Stimulated activated CD8-positive, alpha-beta memory T cell treated with anti-CD3 and anti-CD28 coated beads, Interleukin-2, amount 100 ng/mL, for 1 hour (primary cell): ENCODE results near the gene GABBR1.

Experiments used
- DNase-seq, 2 donors: peaks; one replicate each; pipeline ENCODE4 v3.0.0-alpha.2; 2020; ENCODE audit warnings: low read depth in 2 of 2

The GABBR1 gene

GRCh38 chr6:29527564-29527963 is 105.4 kb downstream of the GABBR1 start:
- DNase-seq, result no peak

DNA sequence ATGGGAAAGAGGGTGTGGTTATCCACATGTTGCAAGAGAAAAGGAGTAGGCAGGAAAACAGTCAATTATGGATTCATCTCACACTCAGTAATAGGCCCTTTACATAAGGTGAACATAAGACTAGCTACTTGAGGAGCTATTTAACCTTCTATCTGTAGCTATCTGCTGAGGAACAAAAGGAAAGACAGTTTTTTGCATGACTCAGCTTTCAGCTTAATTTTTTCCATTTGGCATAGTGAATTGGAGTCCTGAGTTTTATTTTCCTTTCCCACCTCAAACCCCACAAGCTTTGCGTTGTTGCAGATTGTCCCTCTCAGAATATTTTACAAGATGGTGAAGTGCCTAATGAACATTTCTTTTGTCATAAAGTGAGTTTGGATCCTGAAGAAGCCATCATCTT is 105.9 kb downstream of the GABBR1 start:
- DNase-seq, result no peak

GRCh38 chr6:29525311-29525639 is 107.7 kb downstream of the GABBR1 start:
- no peak for DNase-seq

- no peak for DNase-seq
Measured at GRCh38 chr6:29524444-29525310, 108.3 kb downstream of the GABBR1 start.

DNA sequence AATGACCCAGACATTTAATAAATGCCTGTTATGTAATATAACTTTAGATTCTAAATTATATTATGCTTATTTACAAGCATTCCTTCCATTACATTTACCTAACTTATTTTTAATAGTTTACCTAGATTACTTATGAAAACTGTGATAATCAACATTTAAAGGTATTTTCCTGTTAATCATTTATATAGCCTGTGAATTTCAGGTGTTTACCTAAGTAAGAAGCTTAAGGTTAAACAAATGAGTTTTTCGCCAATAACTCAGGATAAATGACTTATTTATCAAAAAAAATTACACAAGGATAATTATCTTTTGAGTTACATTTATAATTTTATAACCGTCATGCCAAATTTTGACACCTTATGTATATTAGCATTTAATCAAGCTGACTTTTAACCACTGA is 108.9 kb downstream of the GABBR1 start:
- DNase-seq, result no peak

DNA sequence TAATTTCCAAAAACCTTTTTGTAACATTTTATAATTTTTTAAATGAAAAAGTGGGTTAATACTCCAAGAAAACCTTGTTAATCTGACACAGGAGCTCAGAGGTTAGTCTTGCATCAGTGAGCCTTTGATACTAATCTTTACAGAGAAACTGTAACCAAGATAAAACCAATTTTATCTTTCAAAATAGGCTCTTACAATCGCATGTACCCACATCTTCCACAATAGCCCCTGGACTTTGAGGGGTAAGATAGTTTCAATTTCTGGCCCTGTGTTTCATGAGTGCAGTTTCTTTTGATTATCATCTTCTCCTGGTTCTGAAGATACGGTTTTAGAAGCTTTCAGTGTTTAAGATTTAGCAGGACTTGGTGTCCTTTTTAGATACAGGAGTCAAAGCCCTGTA is 110.8 kb downstream of the GABBR1 start:
- no peak for DNase-seq

DNA sequence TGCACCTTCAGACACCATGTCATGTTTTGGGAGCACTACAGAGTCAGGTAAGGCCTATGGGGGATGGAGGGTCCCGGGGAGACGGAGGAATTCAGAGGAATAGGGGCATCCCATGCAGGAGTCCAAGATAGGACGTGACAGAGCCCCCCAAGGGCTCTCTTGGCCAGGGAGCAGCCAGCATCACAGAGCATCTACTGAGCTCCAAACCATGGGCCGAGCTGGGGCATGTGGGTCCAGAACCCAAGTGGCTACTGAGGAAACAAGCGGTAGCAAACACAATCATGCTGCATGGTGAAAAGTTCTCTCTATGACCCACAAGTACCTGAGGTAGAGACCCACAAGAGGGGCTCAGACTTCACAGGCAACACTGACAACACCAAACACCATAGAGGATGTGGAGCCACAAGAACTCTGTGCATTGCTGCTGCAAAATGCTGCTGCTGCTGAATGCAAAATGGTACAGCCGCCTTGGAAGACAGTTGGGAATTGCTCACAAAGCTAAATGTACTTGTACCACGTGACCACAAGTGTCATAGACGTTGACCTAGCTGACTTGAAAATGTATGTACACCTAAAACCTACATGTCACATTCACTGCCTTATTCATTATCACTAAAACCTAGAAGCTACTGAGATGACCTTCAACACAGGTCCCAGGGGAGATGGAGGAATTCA is 111.8 kb downstream of the GABBR1 start:
- DNase-seq, result no peak

GRCh38 chr6:29520232-29520631 is 112.8 kb downstream of the GABBR1 start:
- DNase-seq, result no peak

GRCh38 chr6:29519291-29520010 is 113.5 kb downstream of the GABBR1 start:
- DNase-seq, result no peak

GRCh38 chr6:29517728-29518440 is 115.1 kb downstream of the GABBR1 start:
- DNase-seq, result no peak

- no peak for DNase-seq
Measured at GRCh38 chr6:29517245-29517644, 115.7 kb downstream of the GABBR1 start.

DNA sequence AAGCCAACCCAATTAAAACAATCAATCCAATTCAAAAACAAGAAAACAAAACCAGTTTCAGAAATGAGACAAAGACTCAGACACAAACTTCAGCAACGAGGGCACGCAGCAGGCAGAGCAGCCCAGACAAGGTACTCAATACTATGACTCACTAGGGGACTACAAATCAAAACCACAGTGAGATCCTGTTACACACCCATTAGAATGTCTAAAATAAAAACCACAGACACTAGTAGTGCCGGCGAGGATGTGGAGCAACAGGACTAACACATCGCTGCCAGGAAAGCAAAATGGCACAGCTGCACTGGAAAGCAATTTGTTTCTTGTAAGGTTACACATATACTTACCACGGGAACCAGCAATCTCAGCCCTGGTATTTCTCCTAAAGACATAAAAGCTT is 116.9 kb downstream of the GABBR1 start:
- no peak for DNase-seq

- DNase-seq, result no peak
Measured at GRCh38 chr6:29510746-29511300, 122.2 kb downstream of the GABBR1 start.

DNA sequence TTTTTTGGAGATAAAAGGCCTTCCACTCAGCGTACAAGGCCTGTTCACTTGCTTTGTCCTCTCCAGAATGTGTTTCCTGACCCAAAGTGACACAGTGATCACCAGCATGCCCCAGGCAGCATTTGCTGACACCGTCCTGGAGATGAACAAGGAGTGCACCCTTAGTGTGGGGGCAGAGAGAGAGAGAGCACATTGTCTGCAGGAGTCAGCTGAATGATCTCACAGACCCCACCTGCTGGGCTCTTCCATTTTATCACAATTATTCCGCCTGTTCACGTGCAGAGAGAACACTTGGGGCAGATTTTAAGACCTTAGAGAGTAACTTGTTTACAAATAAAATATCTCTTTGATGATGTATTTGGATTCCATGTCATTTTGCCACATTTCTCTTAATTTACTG is 122.8 kb downstream of the GABBR1 start:
- no peak for DNase-seq
